ENCODE data around the gene WDR3.

Gene WDR3

DNA sequence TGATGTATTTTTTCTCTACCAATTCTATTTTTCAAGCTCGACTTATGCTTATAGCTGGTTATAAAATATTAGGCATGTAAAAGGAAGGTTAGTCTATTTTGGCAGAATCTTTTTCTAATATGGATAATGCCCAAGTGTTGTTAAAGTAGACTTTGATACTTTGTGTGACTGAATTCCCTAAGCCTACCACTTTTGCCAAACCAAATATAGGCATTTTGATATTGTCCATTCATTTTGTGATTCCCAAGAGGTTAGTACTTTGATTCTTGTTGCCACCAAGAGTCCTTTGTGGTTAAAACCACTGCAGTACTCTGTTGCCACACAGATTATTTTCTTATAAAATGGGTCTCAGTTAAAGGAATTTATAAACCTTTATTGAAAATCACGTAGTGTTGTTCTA is 4.2 kb downstream of the WDR3 start:
- in situ Hi-C loops (cut with HindIII; ENCODE audit: low sequenced_read_pairs) = no loop called here

DNA sequence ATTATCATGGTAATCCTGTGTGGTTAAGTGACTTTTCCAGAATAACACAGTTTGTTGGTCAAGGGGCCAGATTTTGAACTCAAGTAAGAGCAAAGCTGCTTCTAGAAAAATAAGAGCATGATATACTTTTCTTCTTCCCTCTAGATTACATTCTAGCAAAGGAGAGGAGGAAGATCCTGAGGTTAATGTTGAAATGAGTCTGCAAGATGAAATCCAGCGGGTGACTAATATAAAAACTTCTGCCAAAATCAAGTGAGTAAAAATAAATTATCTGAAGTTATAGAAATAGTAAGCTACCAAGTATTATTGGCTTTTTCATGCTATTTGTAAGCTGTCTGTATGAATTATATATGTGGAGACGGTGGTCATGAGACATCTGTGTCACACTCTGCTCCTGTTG is 12.8 kb downstream of the WDR3 start:
- in situ Hi-C loops (cut with HindIII; ENCODE audit: low sequenced_read_pairs) = no loop called here

DNA sequence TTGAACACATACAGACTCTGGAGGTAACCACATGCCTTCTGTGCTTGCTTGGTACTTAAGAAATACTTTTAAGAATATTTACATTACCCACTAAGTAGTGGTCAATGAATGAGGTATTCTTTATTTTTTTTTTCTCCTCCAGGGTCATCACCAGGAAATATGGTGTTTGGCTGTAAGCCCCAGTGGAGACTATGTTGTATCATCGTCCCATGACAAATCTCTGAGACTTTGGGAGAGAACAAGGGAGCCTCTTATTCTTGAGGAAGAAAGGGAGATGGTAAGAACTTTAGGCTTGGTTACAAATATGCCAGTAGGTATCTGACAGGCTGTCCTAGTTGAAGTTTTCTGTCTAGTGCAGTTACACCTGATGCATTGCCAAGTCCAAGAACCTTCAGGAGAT is 22.8 kb downstream of the WDR3 start:
- in situ Hi-C loops (cut with HindIII; ENCODE audit: low sequenced_read_pairs) = no loop called here

GRCh38 chr1:117959364-117959763 is 29.8 kb downstream of the WDR3 start:
- in situ Hi-C loops (cut with HindIII; ENCODE audit: low sequenced_read_pairs) = no loop called here

DNA sequence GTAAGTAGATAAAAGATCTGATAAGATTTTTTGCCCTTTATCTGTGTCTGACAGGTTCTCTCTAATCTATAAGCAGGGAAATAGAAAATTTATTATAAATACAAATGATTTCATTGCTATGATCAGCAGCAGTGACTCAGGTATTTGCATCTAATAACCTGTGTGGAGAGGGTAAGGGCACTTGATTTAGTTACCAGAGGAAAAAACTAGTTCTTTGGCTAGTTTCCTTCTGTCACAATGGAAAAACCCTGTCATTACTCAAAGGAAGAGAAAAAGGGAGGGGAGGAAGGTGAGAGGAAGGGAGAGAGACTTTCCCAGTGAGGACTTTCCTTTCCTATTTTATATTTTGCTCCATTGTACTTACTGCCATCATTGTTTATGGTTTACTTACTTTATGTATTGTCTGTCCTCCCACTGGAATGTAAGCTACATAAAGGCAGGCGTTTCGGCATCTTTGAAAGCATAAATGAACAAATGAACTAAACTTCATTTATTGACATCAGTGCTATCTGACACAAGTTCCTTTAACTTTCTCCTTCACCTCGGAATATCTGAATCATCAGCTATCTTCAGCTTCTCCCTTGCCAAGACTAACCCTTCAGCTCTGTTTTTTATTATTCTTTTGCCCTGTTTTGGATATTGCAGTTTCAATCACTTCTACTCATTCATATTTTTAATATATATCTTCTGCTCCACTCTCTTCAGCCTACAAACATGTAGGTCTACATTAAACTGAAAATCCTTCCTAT is 34.9 kb downstream of the WDR3 start:
- in situ Hi-C loops (cut with HindIII; ENCODE audit: low sequenced_read_pairs) = no loop called here

DNA sequence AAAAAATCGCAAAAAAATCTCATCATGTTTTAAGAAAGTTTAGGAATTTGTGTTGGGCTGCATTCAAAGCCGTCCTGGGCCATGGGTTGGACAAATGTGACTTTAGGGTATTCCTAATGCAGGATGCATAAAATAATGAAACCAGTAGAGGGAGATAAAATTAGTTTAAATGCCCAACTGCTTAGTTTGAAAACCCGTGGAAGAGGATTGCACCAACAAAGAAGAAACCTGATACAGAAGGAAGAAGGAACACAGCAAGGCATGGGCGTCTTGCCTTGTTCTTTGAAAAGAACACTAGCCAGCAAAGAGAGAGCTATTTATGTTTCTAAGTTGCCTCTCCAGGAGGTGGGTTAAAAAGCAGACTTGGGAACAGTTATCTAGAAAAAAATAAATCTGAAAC is 37.9 kb downstream of the WDR3 start:
- in situ Hi-C loops (cut with HindIII; ENCODE audit: low sequenced_read_pairs) = no loop called here

DNA sequence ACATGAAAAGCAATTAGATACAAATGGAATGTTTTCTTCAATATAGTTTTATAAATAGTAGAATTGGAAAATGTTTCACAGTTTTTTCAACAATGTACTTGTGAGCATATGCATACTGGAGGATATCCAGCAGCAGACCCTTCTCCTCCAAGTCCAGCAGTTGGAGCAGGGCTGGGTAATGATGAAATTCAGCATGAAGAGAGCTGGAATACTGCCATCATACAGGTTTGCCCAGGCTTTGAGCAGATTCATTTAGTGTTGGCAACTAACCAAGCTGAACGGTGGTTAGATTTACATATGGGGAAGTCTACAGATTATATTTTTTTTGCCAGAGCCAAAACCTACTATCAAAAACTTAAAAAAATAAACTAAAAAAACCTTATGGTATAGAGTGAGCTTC is 38.3 kb downstream of the WDR3 start:
- in situ Hi-C loops (cut with HindIII; ENCODE audit: low sequenced_read_pairs) = no loop called here

DNA sequence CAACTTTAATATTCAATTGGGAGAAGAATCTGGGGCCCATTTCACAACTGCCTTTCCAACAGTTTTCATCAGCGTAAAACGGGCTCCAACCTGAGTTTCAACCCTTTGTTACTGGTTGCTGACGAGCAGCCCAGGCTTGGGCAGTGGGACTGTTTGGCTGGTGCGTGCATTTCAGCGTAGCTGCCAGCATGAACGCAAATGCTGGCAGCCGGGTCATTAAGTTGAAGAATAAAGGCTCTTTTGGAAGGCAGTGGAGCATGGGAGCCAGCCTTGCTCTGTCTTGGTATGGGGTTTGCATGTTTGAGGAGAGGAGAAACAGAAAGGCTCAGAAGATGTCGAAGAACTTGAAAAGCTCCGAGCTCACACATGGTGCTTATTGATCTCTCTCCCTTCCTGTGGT is 40.7 kb downstream of the WDR3 start:
- in situ Hi-C loops (cut with HindIII; ENCODE audit: low sequenced_read_pairs) = no loop called here

DNA sequence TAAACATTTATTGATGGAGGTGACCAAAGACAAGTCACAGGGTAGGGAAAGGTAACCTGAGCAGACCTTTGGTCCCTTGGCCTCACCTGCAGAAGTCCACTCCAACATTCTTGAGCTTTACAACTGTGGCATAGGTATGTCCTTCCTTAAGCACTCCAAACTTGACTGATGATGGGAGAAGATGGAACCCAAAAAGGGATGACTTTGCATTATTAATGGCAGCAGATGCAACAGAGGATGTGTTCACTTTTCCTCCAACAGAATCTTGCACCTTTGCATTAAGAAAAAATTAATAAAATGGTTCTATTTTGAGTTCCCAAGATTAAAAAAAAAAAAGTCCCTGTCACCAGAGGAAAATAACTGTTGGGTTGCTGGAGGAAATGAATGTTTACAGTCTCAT is 42.2 kb downstream of the WDR3 start:
- in situ Hi-C loops (cut with HindIII; ENCODE audit: low sequenced_read_pairs) = no loop called here

GRCh38 chr1:117976381-117976780 is 46.8 kb downstream of the WDR3 start:
- in situ Hi-C loops (cut with HindIII; ENCODE audit: low sequenced_read_pairs) = no loop called here

- in situ Hi-C loops (cut with HindIII; ENCODE audit: low sequenced_read_pairs) = no loop called here
Measured at GRCh38 chr1:117981455-117982192, 52.1 kb downstream of the WDR3 start.

- in situ Hi-C loops (cut with HindIII; ENCODE audit: low sequenced_read_pairs) = no loop called here
Measured at GRCh38 chr1:117985239-117985638, 55.7 kb downstream of the WDR3 start.

- in situ Hi-C loops (cut with HindIII; ENCODE audit: low sequenced_read_pairs) = no loop called here
Measured at GRCh38 chr1:117985973-117986372, 56.4 kb downstream of the WDR3 start.

- in situ Hi-C loops (cut with HindIII; ENCODE audit: low sequenced_read_pairs) = no loop called here
Measured at GRCh38 chr1:118004312-118004711, 74.8 kb downstream of the WDR3 start.

- in situ Hi-C loops (cut with HindIII; ENCODE audit: low sequenced_read_pairs) = no loop called here
Measured at GRCh38 chr1:118007391-118007790, 77.9 kb downstream of the WDR3 start.

- in situ Hi-C loops (cut with HindIII; ENCODE audit: low sequenced_read_pairs) = no loop called here
Measured at GRCh38 chr1:118008011-118008410, 78.5 kb downstream of the WDR3 start.

- in situ Hi-C loops (cut with HindIII; ENCODE audit: low sequenced_read_pairs) = no loop called here
Measured at GRCh38 chr1:118012515-118013124, 83.1 kb downstream of the WDR3 start.

DNA sequence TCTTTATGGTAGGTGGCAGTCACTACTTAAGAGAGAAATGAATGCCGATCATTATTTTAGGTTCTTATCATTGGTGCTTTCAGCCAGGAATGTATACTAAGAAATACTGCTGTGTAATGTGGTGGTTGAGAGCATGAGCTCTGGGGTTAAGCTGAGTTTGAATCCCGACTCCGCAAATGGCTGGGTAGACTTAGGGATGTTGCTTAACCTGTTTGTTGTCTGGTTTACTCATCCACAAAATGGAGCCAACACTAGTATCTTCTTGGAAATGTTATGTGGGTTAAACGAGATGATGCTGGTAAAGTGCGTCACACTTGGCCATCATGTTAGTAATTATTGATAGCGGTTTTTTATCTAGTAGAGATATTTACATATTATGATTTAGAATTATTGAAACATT is 83.8 kb downstream of the WDR3 start:
- in situ Hi-C loops (cut with HindIII; ENCODE audit: low sequenced_read_pairs) = no loop called here

- in situ Hi-C loops (cut with HindIII; ENCODE audit: low sequenced_read_pairs) = no loop called here
Measured at GRCh38 chr1:118013938-118014337, 84.4 kb downstream of the WDR3 start.
